Activated naive CD4-positive, alpha-beta T cell treated with anti-CD3 and anti-CD28 coated beads, Interleukin-2, amount 10 ng/mL, durations not matched to agents 7 days and 5 days (primary cell): ENCODE data around the gene DCLK2.

Experiments used
- CTCF ChIA-PET: fragments of 350-600 bp; sonication (Branson Sonifier 250); formaldehyde crosslinking; loops from one replicate; lab custom pipeline; 2021; ENCODE audit warnings: antibody characterized with exemption; lab: Charles Lee
- DNase-seq: peaks from one replicate; pipeline ENCODE4 v3.0.0-alpha.2; 2020
- H3K27ac Mint-ChIP-seq: one replicate; pipeline ENCODE4 v1.8.0; 2021; ENCODE audit warnings: mild to moderate bottlenecking, moderate library complexity, mixed read lengths
- H3K27me3 Mint-ChIP-seq: one replicate; pipeline ENCODE4 v1.8.0; 2021; ENCODE audit warnings: mild to moderate bottlenecking, mixed read lengths
- H3K36me3 Mint-ChIP-seq: one replicate; pipeline ENCODE4 v1.8.0; 2021; ENCODE audit warnings: mixed read lengths
- H3K4me1 Mint-ChIP-seq: one replicate; pipeline ENCODE4 v1.8.0; 2021; ENCODE audit warnings: mixed read lengths
- H3K4me3 Mint-ChIP-seq: one replicate; pipeline ENCODE4 v1.8.0; 2021; ENCODE audit warnings: mild to moderate bottlenecking, moderate library complexity, mixed read lengths
- H3K9me3 Mint-ChIP-seq: one replicate; pipeline ENCODE4 v1.8.0; 2021; ENCODE audit warnings: mixed read lengths

The DCLK2 gene

GRCh38 chr4:150230561-150230960 lies 152.3 kb downstream of the DCLK2 start:
- H3K4me1 Mint-ChIP-seq = no peaks in the 10 kb centered on the region
- no peak overlapping the region for H3K4me3 Mint-ChIP-seq
- no peak for DNase-seq
- peaks cover 23% of the 10 kb centered on the region for H3K27me3 Mint-ChIP-seq
- H3K27ac Mint-ChIP-seq = no peak overlapping the region
- CTCF ChIA-PET = interaction anchor here (2.0 kb wide), 1 partner anchor 13 kb away, joined by 12 read pairs; no protein-coding TSS in a partner anchor
- no peaks in the 10 kb centered on the region for H3K9me3 Mint-ChIP-seq
- H3K36me3 Mint-ChIP-seq = no peaks in the 10 kb centered on the region

GRCh38 chr4:150231107-150231770 lies 153.0 kb downstream of the DCLK2 start:
- Mint-ChIP-seq H3K9me3 (no peaks in the 10 kb centered on the region), H3K27me3 (peaks cover 23% of the 10 kb centered on the region), H3K4me1 (no peaks in the 10 kb centered on the region), H3K4me3 (no peak overlapping the region), H3K27ac (no peak overlapping the region), H3K36me3 (no peaks in the 10 kb centered on the region)
- CTCF ChIA-PET = interaction anchor here (2.0 kb wide), 1 partner anchor 12 kb away, joined by 12 read pairs; no protein-coding TSS in a partner anchor
- no peak for DNase-seq

GRCh38 chr4:150232029-150232428 lies 153.8 kb downstream of the DCLK2 start:
- Mint-ChIP-seq H3K36me3 (no peaks in the 10 kb centered on the region), H3K4me3 (no peak overlapping the region), H3K4me1 (no peaks in the 10 kb centered on the region), H3K9me3 (no peaks in the 10 kb centered on the region), H3K27ac (no peak overlapping the region), H3K27me3 (peaks cover 23% of the 10 kb centered on the region)
- CTCF ChIA-PET = interaction anchor here (2.0 kb wide), 1 partner anchor 11 kb away, joined by 12 read pairs; no protein-coding TSS in a partner anchor
- DNase-seq = no peak

GRCh38 chr4:150234246-150234645 lies 156.0 kb downstream of the DCLK2 start:
- Mint-ChIP-seq H3K27ac (no peak overlapping the region), H3K27me3 (peaks cover 17% of the 10 kb centered on the region), H3K4me1 (no peaks in the 10 kb centered on the region), H3K36me3 (no peaks in the 10 kb centered on the region), H3K9me3 (no peaks in the 10 kb centered on the region), H3K4me3 (no peak overlapping the region)
- CTCF ChIA-PET = no interaction called here
- DNase-seq = no peak

- CTCF ChIA-PET = interaction anchor here (1.0 kb wide), 1 partner anchor 8 kb away, joined by 4 read pairs; no protein-coding TSS in a partner anchor
- no peak overlapping the region for H3K27ac Mint-ChIP-seq
- no peak for DNase-seq
- H3K27me3 Mint-ChIP-seq = peaks cover 12% of the 10 kb centered on the region
- no peaks in the 10 kb centered on the region for H3K9me3 Mint-ChIP-seq
- H3K4me3 Mint-ChIP-seq = no peak overlapping the region
- H3K4me1 Mint-ChIP-seq = no peaks in the 10 kb centered on the region
- no peaks in the 10 kb centered on the region for H3K36me3 Mint-ChIP-seq
Measured at GRCh38 chr4:150235317-150235716, 157.1 kb downstream of the DCLK2 start.

GRCh38 chr4:150235808-150236271 lies 157.6 kb downstream of the DCLK2 start:
- CTCF ChIA-PET = no interaction called here
- Mint-ChIP-seq H3K27ac (no peak overlapping the region), H3K9me3 (no peaks in the 10 kb centered on the region), H3K4me1 (no peaks in the 10 kb centered on the region), H3K27me3 (peaks cover 9% of the 10 kb centered on the region), H3K36me3 (no peaks in the 10 kb centered on the region), H3K4me3 (no peak overlapping the region)
- DNase-seq = no peak

GRCh38 chr4:150236626-150237025 lies 158.4 kb downstream of the DCLK2 start:
- Mint-ChIP-seq H3K27me3 (peaks cover 9% of the 10 kb centered on the region), H3K4me3 (no peak overlapping the region), H3K4me1 (no peaks in the 10 kb centered on the region), H3K36me3 (no peaks in the 10 kb centered on the region), H3K9me3 (no peaks in the 10 kb centered on the region), H3K27ac (no peak overlapping the region)
- no peak for DNase-seq
- CTCF ChIA-PET = no interaction called here

- Mint-ChIP-seq H3K4me3 (no peak overlapping the region), H3K27me3 (peaks cover 9% of the 10 kb centered on the region), H3K27ac (no peak overlapping the region), H3K9me3 (no peaks in the 10 kb centered on the region), H3K4me1 (no peaks in the 10 kb centered on the region), H3K36me3 (no peaks in the 10 kb centered on the region)
- CTCF ChIA-PET = no interaction called here
- DNase-seq = no peak
Measured at GRCh38 chr4:150237110-150237872, 159.0 kb downstream of the DCLK2 start.

GRCh38 chr4:150238591-150238990 lies 160.3 kb downstream of the DCLK2 start:
- no peaks in the 10 kb centered on the region for H3K36me3 Mint-ChIP-seq
- CTCF ChIA-PET = no interaction called here
- H3K27ac Mint-ChIP-seq = no peak overlapping the region
- no peaks in the 10 kb centered on the region for H3K4me1 Mint-ChIP-seq
- peaks cover 14% of the 10 kb centered on the region for H3K27me3 Mint-ChIP-seq
- DNase-seq = no peak
- no peak overlapping the region for H3K4me3 Mint-ChIP-seq
- no peaks in the 10 kb centered on the region for H3K9me3 Mint-ChIP-seq

- no peak overlapping the region for H3K4me3 Mint-ChIP-seq
Measured at GRCh38 chr4:150240011-150240410, 161.8 kb downstream of the DCLK2 start.

GRCh38 chr4:150242820-150243458 lies 164.7 kb downstream of the DCLK2 start:
- Mint-ChIP-seq H3K27ac (no peak overlapping the region), H3K4me3 (no peak overlapping the region), H3K36me3 (no peaks in the 10 kb centered on the region), H3K27me3 (peaks cover 9% of the 10 kb centered on the region), H3K4me1 (no peaks in the 10 kb centered on the region), H3K9me3 (no peaks in the 10 kb centered on the region)
- DNase-seq = no peak
- CTCF ChIA-PET = interaction anchor here (0.6 to 2.6 kb wide), 21 partner anchors 8 to 817 kb away, joined by 3 to 12 read pairs (median 4); no protein-coding TSS in a partner anchor

More at GRCh38 chr4:150240011-150240410, 161.8 kb downstream of the DCLK2 start:
- H3K4me1 Mint-ChIP-seq = no peaks in the 10 kb centered on the region
- no peaks in the 10 kb centered on the region for H3K36me3 Mint-ChIP-seq
- CTCF ChIA-PET = no interaction called here
- peaks cover 13% of the 10 kb centered on the region for H3K27me3 Mint-ChIP-seq
- no peak overlapping the region for H3K27ac Mint-ChIP-seq
- DNase-seq = no peak
- no peaks in the 10 kb centered on the region for H3K9me3 Mint-ChIP-seq

GRCh38 chr4:150243932-150244331 lies 165.7 kb downstream of the DCLK2 start:
- H3K36me3 Mint-ChIP-seq = no peaks in the 10 kb centered on the region
- peaks cover 9% of the 10 kb centered on the region for H3K27me3 Mint-ChIP-seq
- DNase-seq = no peak
- no peak overlapping the region for H3K4me3 Mint-ChIP-seq
- no peaks in the 10 kb centered on the region for H3K9me3 Mint-ChIP-seq
- CTCF ChIA-PET = interaction anchor here (0.7 to 2.6 kb wide), 9 partner anchors 9 to 623 kb away, joined by 3 to 12 read pairs (median 4); no protein-coding TSS in a partner anchor
- no peak overlapping the region for H3K27ac Mint-ChIP-seq
- no peaks in the 10 kb centered on the region for H3K4me1 Mint-ChIP-seq

- Mint-ChIP-seq H3K27ac (no peak overlapping the region), H3K9me3 (no peaks in the 10 kb centered on the region), H3K4me3 (no peak overlapping the region), H3K4me1 (no peaks in the 10 kb centered on the region), H3K36me3 (no peaks in the 10 kb centered on the region), H3K27me3 (peaks cover 9% of the 10 kb centered on the region)
- CTCF ChIA-PET = interaction anchor here (0.9 to 2.6 kb wide), 5 partner anchors 14 to 622 kb away, joined by 3 to 12 read pairs (median 3); no protein-coding TSS in a partner anchor
- no peak for DNase-seq
Measured at GRCh38 chr4:150244600-150244999, 166.4 kb downstream of the DCLK2 start.

GRCh38 chr4:150247184-150247583 lies 168.9 kb downstream of the DCLK2 start:
- Mint-ChIP-seq H3K27ac (no peak overlapping the region), H3K9me3 (no peaks in the 10 kb centered on the region), H3K4me3 (no peak overlapping the region), H3K27me3 (peaks cover 9% of the 10 kb centered on the region), H3K36me3 (no peaks in the 10 kb centered on the region), H3K4me1 (no peaks in the 10 kb centered on the region)
- no peak for DNase-seq
- CTCF ChIA-PET = interaction anchor here (0.9 kb wide), 1 partner anchor 620 kb away, joined by 3 read pairs; no protein-coding TSS in a partner anchor
